T follicular helper cell (primary cell): ENCODE results near the gene ATP9A.

Experiments used
- DNase-seq: peaks from one replicate; pipeline ENCODE4 v3.0.0-alpha.2; 2020; ENCODE audit warnings: low read depth

The ATP9A gene

DNA sequence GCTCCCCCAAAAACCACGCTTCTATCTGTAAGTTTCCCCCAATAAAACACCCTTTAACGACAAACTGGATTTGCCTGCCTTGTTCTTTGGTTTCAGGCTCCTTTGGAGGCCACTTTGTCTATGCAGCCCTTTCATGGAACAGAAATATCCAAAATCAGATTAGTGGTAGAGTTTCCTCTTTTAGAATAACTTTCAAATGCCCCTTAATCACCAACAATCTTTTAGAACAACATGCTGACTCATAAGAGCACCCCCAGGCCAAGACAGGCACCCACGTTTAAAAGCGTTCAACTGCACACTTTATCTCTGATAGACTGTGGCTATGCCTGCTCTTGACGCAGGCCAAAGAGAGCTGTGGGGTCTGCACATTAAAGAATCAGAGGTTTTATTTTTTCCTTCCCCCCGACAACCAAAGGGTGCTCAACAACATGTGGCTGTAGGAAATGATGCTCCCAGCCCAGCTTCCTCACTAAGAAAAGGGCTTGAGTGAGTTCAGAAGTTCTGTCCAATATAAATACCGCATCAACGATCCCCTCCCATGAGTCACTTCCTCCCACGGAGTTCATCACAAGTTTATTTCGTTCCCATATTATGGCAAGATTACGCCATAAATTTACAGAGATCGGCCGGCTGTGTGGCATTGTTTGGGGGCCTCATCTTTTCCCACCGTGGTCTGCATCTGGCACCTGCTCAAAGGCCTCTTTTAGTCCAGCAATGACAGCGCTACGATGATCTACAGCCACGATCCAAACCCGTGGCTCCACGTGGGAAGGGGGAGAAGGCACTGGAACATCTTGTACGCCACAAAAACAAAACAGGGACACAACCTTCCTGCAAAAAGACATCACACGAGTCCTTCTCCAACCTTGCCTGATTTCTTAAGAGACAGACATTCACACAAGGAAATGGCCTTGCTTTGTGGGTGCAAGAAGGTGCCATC, 136.9 kb downstream of the ATP9A start:
- no peak for DNase-seq

DNA sequence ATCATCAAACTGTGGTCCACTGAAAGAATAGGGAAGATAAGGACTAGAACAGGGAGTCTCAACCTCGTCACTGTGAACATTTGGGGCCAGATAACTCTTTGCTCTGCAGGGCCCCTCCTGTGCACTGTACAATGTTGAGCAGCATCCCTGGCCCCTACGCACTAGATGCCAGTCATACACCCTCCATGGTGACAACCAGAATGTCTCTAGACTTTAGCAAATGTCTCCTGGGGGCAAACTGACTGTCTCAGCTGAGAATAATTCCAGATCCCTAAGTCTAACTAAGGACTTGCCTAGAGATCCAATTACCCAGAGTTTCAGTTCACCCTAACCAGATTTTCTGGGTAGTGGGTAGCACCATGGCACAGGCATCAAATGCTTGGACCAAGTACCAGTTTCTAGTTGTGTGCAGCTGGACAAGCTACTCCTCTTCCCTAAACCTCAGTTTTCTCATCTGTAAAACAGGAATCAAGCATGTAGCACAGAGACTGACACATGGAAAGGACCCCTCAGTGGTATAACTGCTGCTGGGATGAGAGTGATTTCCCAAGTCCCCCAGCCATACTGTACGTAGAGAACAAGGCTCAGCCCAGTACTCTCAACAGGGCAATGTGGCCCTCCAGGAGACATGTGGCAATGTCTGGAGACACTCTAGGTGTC, 138.7 kb downstream of the ATP9A start:
- DNase-seq: no peak

DNA sequence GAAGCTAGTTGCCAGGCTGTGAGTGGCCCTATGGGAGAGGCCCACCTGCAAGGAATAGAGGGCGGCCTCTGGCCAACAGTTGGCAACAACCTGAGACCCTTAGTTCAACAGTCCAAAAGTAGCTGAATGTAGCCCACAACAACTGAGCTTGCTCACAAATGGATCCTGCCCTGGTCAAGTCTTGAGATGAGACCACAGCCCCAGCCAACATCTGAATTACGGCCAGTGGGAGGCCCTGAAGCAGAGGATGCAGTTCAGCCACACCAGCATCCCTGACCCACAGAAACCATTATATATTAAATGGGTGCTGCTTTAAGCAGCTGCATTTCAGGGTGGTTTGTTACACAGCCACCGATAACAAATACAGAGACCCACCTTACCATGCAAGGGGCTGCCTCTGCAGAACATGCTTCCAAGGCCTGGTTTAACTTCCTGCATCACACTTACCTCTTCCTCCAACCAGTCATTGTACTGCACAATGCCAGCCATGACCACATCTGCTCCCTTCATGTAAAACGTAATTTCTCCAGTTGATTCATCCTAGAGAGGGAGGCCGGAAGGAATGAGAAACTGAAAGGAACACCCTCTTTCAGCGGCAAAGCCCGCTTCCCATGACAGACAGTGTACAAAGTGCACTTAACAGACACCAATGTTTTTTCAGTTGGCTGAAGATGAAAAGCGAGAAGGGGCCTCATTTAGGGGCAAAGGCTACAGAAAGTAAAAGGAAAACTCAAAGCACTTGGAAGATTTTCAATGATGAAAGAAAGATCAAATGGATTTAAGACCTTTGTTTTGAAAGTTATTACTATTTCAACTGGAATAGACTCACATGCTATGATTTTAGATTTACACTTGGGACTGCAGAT, 139.4 kb downstream of the ATP9A start:
- DNase-seq: no peak

DNA sequence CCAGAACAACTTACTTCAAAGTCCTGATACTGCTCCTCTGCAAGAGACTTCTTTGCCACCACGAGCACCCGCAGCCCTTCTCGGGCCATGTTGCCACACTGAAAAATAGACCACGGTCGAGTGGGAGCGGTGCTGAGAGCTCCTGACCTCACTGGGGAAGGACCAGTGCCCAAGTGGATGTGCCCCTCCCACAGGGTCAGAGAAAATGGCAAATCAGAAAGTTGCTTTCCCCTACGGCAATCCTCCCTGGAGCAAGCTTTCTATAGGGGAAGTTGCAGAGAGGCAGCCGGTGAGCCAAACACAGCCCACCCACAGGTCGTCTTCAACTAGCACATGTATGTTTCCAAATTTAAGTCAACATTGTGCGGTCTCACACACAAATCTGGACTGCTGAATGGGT, 140.6 kb downstream of the ATP9A start:
- DNase-seq: no peak

DNA sequence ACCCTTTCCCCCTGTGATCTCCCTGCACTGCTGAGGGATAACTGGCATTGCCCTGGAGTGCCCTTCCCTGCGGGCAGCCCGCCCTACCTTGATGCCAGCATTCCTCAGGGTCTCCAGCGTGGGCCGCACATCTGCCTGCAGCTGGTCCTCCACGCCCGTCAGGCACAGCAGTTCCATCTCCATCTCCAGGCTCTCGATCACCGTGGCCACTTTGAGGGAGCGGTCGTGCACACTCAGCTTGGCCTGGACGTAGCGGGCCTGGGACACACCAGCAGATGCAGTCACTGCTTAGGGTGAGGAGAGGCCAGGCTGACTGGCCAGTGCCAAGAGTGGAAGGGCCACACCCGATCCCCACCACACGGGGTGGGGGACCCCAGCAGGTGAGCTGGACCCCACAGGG, 143.1 kb downstream of the ATP9A start:
- DNase-seq: no peak

DNA sequence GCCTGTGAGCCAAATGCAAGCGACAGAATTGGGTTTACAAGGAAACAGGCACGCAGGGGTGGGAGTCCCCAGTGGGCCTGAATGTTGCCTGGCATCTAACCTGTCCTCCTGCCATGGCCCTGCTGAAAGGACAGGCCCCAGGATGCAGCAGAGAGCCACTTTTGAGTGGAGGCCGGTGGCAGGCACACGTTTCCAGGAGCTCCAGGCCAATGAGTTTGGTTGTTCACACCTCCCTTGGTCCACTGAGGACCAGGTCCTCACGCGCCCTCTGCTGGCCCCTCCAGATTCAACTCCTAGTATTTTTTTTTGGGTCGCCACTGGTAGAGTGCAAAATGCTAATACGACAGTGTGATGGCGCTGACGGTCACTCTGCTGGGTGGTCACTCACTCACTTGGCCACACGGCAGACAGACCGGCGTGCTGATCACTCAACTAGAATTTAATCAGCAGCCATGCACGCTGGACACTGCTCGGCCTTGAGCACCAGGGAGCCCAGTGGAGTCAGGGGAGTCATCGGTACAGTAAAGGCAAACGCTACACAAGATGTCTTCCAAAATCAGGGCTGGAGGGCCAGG, 143.9 kb downstream of the ATP9A start:
- DNase-seq: peak; percentile 41

DNA sequence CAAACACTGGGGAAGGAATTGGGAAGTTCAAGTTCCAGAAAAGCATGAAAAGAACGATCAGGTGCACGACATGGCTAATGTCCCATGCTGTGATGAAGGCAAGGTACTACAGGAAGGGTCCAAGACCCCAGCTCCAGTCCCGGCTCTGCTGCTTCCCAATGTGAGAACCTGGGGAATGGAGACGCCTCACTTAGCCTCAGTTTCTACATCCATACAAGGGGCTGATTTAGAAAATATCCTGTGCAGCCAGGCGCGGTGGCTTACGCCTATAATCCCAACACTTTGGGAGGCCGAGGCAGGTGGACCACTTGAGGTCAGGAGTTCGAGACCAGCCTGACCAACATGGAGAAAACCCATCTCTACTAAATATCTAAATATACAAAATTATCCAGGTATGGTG, 144.9 kb downstream of the ATP9A start:
- DNase-seq: no peak

DNA sequence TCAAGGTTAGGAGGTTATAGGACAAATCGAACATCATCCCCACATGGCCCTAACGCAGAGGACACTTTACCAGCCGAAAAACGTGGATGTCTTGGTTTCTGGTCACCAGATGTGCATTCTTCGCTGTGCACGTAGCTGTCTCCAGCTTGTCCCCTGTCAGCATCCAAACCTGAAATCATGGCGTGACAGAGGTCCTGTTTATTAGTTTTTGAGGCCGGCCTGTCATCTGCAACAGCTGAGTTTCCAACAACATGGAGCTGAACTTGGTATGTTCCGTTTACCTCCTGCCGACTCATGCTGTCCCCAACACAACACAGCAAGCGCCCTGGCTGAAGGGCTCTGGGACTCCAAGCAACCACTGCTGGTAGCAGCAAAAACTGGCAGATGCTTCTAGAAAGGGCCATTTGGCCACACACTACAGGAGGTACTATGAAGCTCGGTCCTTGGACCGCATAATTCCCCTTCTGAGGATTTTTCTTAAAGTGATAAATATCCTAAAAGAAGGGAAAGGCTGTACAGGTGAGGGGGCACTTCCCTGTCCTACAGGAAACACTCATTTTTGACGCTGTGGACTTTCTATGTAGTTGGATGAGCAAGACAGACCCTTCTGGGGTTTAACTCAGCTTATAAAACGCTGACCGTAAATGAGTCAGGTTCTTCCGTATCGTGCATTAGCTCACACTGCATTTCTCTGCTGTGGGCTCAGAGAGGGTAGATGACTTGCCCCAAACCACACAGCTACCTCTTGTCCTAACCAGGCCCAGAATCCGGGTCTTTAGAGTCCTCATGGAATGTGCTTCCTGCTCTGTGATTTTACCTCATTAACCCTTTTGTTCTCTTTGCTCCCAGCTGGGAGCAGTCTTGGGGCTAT, 146.0 kb downstream of the ATP9A start:
- DNase-seq: no peak

DNA sequence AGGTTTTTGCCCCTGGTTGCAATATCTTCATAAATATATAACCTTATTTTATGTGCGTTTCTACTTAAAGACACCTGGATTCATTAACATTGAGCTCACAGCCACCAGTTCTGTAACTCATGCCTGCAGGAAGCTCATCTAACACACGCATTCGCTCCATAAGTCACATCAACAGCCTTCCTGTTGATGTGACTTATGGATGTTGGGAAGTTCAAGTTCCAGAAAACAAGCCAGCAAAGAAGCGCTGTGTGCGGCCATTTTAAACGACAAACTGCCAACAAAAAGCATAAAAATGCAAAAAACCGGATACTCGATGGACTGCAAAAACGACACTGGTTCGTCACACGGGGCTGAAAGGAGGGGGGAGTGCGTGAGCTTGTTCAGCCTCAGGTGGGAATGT, 147.8 kb downstream of the ATP9A start:
- no peak for DNase-seq

DNA sequence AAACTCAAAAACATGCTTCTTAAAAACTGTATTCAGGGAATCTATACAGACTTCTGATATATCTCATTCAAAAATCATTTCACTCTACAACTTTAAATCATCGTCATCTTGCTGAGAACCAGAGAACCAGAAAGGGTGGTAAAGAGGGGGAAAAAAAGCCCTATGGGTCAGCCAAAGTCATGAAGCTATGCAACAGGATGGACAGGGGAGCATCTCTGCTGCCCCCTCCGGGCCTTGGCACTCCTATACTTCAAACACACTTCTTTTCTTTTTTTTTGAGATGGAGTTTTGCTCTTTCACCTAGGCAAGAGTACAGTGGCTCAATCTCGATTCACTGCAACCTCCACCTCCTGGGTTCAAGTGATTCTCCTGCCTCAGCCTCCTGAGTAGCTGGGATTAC, 152.1 kb downstream of the ATP9A start:
- DNase-seq: no peak

DNA sequence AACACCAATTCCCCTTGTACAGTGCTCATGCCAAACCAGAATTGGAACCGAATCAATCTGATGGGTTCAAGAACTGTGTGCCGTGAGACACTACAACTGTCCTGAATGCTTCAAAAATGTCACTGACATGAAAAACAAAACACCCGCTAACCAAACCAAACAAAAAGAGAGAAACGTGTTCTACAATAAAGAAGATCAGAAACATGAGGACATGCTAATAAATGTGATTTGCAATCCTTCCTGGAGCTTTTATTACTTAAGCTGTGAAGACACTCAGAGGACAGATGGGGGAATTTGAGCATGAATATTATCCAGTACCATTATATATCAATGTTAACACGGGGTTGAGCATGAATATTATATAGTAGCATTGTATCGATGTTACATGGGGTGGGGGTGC, 153.5 kb downstream of the ATP9A start:
- no peak for DNase-seq

DNA sequence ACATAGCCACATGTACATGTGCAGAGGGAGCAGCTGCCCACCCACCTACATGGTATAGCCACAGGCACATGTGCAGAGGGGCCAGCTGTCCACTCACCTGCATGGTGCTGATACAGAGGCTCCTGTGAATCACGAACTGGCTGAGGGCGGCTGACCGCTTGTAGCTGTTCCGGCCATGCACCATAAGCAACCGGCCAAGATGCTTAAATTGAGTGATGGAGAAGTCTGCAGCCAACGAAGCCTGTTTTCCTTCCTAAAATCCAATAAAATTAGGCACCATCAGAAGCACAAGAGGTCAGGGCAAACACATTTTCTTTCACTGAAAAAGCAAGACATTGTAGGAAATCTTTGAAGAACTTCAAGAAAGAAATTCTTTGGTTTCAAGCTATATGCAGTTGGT, 154.6 kb downstream of the ATP9A start:
- DNase-seq: no peak

DNA sequence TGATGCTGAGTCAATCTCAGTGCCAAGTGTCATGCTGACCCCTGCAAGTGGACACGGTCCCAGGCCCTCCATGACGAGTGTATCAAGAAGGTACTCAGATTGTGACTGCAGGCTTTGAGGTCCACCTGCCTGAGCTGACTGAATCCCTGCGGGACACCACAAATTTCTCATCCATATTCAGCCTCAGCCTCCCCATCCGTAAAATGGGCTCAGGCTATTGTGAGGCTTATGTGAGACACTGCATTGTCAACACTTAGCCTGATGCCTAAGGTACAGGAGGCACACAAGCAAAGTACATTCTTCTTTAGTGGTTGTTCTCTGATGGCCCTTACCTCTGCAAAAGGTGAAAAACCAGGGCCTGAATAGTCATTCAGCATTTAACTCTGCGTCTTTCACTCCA, 155.3 kb downstream of the ATP9A start:
- no peak for DNase-seq

DNA sequence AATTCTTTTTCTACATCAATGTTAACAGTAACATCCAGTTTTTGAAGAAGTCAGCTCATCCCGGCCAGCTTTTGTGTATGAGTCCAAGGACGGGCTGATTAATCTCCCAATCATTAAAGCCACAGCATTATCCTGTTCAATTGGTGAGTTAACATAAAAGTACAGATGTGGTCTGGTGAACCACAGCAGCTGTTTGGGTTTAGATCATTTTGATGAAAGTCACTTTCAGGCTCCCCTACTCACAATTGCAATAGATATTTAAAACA, 156.6 kb downstream of the ATP9A start:
- DNase-seq: no peak

DNA sequence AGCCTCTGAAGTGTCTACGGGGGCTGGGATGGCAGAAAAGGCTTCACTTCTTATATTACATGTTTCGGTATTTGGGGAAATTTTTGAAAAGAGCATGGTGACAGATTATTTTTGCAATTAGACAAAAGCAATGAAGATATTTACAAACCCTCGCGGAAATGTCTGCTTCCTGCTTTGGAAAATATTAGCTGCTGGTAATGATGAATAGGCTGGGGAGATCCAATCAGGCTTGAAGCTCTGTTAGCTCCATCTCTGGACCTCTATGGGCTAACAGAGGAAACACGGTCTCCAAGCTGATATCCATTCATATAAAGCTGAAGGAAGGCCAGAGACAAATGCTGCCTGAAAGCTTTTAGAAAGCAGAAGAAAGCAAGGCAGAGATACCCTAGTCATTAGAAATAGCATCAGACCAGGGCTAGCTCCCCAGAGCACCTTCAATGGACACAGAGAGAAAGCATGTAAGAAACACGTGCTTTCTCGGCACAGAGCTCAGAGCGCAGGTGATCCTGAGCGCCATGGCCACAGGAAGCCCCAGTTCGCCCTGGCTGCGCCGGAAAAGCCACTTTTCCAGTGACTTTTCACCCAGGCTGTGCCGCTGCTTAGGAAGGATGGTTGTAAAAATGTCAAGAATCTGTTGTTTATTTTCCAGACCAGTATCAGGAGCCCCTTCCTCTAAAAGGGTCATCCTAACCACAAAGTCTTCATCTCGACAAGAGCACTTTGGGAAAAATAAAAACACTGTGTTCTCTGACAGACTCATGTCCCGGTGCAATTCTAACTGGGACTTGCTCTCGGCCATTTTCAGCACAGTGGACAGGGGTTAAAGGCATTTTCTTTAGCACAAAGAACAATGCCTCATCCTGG, 157.2 kb downstream of the ATP9A start:
- no peak for DNase-seq

DNA sequence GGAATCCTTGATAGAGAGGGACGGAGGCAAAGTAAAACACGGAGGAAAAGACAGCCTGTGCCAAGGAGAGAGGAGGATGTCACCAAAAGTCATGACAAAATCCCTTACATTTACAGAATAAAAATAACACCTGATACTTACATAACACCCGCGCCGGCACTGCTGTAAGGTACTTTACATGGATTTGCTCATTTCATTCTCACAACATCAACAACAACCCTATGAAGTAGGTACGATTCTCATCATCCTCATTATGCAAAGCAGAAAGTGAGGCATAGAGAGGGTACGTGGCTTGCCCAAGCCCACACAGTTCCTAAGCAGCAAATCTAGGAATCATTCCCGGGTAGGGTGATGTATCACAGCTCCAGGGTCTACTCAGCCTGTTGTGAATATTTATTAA, 158.1 kb downstream of the ATP9A start:
- no peak for DNase-seq

DNA sequence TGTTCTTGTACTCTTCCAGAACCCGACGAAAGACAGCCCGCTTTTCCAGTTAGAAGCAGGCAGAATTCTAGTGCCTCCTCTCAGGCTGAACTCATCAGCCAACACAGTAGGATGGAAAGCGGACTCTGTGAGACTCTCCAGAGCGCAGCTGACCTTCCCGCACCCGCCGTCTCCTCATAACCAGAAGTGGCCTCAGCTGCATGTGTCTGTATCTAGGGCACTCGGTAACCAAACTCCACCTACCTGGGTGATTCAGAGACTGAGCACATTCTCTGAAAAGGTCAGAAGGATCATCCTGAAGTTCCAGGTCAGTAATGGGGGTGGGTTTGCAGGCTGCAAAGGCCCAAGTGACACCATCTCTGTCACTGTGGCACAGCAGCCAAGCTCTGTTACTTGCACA, 158.9 kb downstream of the ATP9A start:
- DNase-seq: no peak

DNA sequence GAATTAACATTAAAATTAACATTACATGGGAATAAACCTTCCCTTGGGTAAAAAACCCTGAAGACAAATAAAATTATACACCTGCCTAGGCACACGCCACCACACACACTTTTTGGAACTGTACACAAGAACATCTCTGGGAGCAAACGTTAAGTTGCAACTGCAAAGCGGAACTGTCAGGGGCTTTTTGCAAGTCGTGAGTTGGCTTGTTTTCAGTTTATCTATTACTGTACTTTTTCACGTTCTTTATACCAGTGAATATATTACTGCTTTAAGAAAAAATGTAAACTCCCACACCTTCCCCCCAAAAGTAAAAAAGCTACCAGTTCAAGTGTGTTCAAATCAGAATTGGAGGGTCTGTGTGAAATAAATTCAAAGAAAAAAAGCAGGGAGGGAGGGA, 160.1 kb downstream of the ATP9A start:
- no peak for DNase-seq

DNA sequence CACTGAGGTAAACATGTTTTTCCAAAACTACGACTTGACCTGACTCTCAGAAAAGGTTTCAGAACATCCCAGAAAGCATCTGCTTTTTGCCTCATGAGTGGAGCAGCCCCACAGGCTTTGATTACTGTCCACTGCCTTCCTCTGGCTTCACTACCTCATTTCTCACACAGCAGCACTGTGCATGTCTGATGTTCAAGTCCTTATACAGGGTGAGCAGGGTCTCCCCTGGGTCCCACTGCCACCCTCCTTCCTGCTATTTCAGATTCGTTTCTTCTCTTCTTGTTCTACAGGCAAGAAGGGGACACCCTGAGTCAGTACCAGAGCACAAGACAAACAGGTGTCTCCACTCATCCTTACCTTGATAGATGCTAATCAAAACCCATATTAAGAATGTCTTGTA, 161.0 kb downstream of the ATP9A start:
- no peak for DNase-seq

DNA sequence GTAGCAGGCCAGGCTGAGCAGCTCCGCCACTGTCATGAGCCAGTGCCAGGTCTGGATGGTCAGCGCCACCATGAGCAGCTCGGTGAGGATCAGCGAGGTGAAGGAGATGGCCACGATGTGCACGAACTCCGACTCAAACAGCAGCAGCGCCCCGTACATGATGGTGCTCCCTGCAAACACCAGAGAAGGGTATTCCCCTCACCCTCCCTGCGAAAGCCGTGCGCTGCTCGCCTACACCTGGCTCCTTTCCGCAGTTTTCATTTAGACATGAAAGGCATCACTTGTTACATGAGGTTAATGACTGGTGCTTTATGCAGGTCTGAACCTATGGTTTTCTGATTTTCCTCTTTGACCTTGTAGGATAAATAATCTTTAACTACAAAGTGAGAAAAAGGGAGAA, 163.3 kb downstream of the ATP9A start:
- no peak for DNase-seq

DNA sequence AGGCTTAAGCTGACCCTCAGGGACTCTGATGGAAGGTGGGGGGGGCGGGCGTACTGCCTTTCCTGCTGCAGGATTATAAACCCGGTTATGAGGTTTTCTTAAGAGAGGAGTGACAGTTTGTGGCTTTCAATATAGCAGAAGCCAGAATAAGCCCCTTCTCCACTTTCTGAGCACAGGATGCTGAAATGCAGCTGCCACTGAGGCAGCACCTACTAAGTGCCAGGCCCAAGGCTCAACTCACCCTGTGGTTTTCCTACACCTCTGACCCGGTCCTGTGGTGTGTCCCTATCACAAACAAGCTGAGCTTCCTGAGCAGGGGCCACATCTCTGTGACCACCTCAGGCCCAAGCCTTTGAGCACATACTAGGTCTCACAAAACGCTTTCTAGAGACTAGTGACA, 166.1 kb downstream of the ATP9A start:
- DNase-seq: no peak
